ENCODE results near the gene NOLC1. TPM values are rescaled to one million over a fixed set of nuclear protein-coding genes. Genes with fewer than 3 reads are reported as not detected.

Gene NOLC1
- total and polyA plus RNA-seq, 4 donors, result 11.6 to 26.3 (median 20.4) TPM

DNA sequence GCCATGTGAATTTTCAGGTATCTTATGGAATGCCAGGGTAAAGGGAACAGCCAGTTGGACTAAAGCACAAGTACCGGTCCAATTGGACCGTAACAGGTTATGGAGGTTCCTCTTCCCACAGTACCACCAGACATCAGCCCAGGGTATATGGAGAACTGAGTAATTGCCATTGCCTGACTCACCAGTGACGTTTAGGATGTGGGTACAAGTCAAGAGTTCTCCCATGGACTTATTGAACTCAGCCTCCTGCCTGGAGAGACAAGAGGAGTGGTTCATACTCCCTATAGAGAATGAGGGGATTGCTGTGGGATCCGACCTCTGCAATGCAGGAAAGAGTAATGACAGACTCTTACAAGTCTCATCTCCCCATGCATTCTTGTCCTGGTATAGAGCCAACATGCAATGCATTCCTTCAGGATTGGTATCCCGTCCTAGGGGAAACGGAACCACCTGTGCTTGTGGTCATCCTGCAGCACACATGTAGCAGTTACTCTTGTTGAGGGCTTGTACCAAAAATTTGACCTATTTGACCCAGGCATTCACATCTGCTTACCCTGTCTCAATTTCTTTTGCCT, 43.2 kb downstream of the NOLC1 start:
- Histone ChIP-seq H3K9ac (ENCODE audit: low read depth in 1 of 2, low read length in 2 of 2) (no peak overlapping the region), H3K9me3 (ENCODE audit: control insufficient read depth in 4 of 4, low read length in 3 of 4) (no peaks in the 10 kb centered on the region), H3K27ac (ENCODE audit: low read depth in 1 of 2, low read length in 2 of 2) (no peak overlapping the region), H3K36me3 (ENCODE audit: control insufficient read depth in 4 of 4, insufficient read depth in 3 of 4, low read depth in 1 of 4, low read length in 3 of 4) (no peaks in the 10 kb centered on the region), H3K4me3 (ENCODE audit: low read depth in 1 of 3, low read length in 3 of 3) (no peak overlapping the region), H3K27me3 (ENCODE audit: control insufficient read depth in 4 of 4, insufficient read depth in 4 of 4, low read length in 3 of 4) (no peaks in the 10 kb centered on the region), H3K4me1 (ENCODE audit: control insufficient read depth in 4 of 4, insufficient read depth in 4 of 4, low read length in 3 of 4) (no peaks in the 10 kb centered on the region)
- TF ChIP-seq FOXA2 (IDR thresholded peaks at IDR 0.05) (no peak), GABPA (IDR thresholded peaks at IDR 0.05 in 1 of 2, conservative IDR thresholded peaks at IDR 0.05 in 1 of 2) (no peak), TAF1 (conservative IDR thresholded peaks at IDR 0.05) (no peak), FOXA1 (IDR thresholded peaks at IDR 0.05) (no peak), EGR1 (IDR thresholded peaks at IDR 0.05; ENCODE audit: low read depth in 2 of 2) (no peak), SP1 (IDR thresholded peaks at IDR 0.05) (no peak), HNF4A (conservative IDR thresholded peaks at IDR 0.05) (no peak), RAD21 (IDR thresholded peaks at IDR 0.05) (no peak), YY1 (IDR thresholded peaks at IDR 0.05) (no peak), RXRA (IDR thresholded peaks at IDR 0.05) (no peak), HNF4G (IDR thresholded peaks at IDR 0.05) (no peak), NR2F2 (IDR thresholded peaks at IDR 0.05) (no peak)
- TF ChIP-seq, protein P1, sequence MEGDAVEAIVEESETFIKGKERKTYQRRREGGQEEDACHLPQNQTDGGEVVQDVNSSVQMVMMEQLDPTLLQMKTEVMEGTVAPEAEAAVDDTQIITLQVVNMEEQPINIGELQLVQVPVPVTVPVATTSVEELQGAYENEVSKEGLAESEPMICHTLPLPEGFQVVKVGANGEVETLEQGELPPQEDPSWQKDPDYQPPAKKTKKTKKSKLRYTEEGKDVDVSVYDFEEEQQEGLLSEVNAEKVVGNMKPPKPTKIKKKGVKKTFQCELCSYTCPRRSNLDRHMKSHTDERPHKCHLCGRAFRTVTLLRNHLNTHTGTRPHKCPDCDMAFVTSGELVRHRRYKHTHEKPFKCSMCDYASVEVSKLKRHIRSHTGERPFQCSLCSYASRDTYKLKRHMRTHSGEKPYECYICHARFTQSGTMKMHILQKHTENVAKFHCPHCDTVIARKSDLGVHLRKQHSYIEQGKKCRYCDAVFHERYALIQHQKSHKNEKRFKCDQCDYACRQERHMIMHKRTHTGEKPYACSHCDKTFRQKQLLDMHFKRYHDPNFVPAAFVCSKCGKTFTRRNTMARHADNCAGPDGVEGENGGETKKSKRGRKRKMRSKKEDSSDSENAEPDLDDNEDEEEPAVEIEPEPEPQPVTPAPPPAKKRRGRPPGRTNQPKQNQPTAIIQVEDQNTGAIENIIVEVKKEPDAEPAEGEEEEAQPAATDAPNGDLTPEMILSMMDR (IDR thresholded peaks at IDR 0.05; ENCODE audit: low read depth, low read length, missing input control), result no peak
- TF ChIP-seq, protein P2, sequence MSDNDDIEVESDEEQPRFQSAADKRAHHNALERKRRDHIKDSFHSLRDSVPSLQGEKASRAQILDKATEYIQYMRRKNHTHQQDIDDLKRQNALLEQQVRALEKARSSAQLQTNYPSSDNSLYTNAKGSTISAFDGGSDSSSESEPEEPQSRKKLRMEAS (IDR thresholded peaks at IDR 0.05), result no peak
- 81% methylated on average over 6 of the region's 6 CpGs for WGBS
- DNase-seq (ENCODE audit: low spot score), result no peak

DNA sequence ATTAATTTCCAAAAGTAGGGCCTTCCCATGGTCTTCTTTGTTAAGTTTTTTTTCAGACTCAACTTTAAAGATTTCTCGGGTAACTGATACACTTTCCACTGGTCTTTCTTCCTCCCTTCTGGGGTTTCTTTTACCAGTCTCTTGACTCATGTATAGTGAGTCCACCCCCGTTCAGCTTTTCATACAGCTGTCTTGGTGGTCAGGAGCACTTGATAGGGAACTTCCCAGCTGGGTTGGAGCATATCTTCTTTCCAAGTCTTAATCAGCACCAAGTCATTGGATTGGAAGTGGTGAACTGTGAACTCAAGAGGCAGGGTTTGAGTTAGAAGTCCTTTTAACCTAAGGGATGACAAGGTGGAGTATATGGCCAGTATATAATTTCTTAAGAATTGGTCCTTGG, 44.7 kb downstream of the NOLC1 start:
- no peak overlapping the region for H3K9ac ChIP-seq (ENCODE audit: low read depth in 1 of 2, low read length in 2 of 2)
- DNase-seq (ENCODE audit: low spot score), result no peak
- no peaks in the 10 kb centered on the region for H3K9me3 ChIP-seq (ENCODE audit: control insufficient read depth in 4 of 4, low read length in 3 of 4)

DNA sequence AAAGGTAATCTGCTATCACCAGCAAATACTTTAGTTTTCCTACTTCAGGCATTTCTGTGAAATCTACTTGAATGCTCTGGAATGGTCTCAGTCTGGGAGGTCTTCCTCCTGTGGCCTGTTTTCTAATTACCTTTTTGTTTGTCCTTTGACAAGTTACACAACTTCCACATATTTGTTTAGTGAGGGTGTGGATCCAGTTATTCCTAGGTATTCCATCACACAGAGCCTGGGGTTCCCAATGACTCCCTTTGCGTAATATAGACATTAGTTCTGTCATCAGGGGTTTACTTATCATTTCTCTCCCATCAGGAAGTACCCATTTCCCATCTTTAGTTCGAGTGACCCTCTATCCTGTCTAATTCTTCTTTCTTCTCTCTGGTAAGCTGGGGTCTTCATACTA, 45.8 kb downstream of the NOLC1 start:
- Histone ChIP-seq H3K27ac (ENCODE audit: low read depth in 1 of 2, low read length in 2 of 2) (no peak overlapping the region), H3K9ac (ENCODE audit: low read depth in 1 of 2, low read length in 2 of 2) (no peak overlapping the region), H3K4me1 (ENCODE audit: control insufficient read depth in 4 of 4, insufficient read depth in 4 of 4, low read length in 3 of 4) (no peaks in the 10 kb centered on the region), H3K4me3 (ENCODE audit: low read depth in 1 of 3, low read length in 3 of 3) (no peak overlapping the region), H3K27me3 (ENCODE audit: control insufficient read depth in 4 of 4, insufficient read depth in 4 of 4, low read length in 3 of 4) (no peaks in the 10 kb centered on the region), H3K36me3 (ENCODE audit: control insufficient read depth in 4 of 4, insufficient read depth in 3 of 4, low read depth in 1 of 4, low read length in 3 of 4) (no peaks in the 10 kb centered on the region), H3K9me3 (ENCODE audit: control insufficient read depth in 4 of 4, low read length in 3 of 4) (no peaks in the 10 kb centered on the region)
- 62% methylated on average over 2 of the region's 2 CpGs for WGBS
- TF ChIP-seq HNF4G (IDR thresholded peaks at IDR 0.05), result no peak
- TF ChIP-seq, protein P1 (IDR thresholded peaks at IDR 0.05; ENCODE audit: low read depth, low read length, missing input control), result no peak
- TF ChIP-seq NR2F2 (IDR thresholded peaks at IDR 0.05), result no peak
- no peak for TF ChIP-seq RAD21 (IDR thresholded peaks at IDR 0.05)
- no peak for DNase-seq (ENCODE audit: low spot score)

More for the DNA sequence above, 44.7 kb downstream of the NOLC1 start:
- TF ChIP-seq RXRA (IDR thresholded peaks at IDR 0.05), result no peak
- no peak for TF ChIP-seq YY1 (IDR thresholded peaks at IDR 0.05)
- TF ChIP-seq, protein P3, sequence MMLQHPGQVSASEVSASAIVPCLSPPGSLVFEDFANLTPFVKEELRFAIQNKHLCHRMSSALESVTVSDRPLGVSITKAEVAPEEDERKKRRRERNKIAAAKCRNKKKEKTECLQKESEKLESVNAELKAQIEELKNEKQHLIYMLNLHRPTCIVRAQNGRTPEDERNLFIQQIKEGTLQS (IDR thresholded peaks at IDR 0.05), result no peak
- no peak for TF ChIP-seq SP1 (IDR thresholded peaks at IDR 0.05)
- TF ChIP-seq HNF4A (conservative IDR thresholded peaks at IDR 0.05), result no peak
- TF ChIP-seq GABPA (IDR thresholded peaks at IDR 0.05 in 1 of 2, conservative IDR thresholded peaks at IDR 0.05 in 1 of 2), result no peak
- TF ChIP-seq JUND (IDR thresholded peaks at IDR 0.05), result no peak
- TF ChIP-seq RAD21 (IDR thresholded peaks at IDR 0.05), result no peak
- no peak for TF ChIP-seq FOXA2 (IDR thresholded peaks at IDR 0.05)
- no peak for TF ChIP-seq TAF1 (conservative IDR thresholded peaks at IDR 0.05)
- no peak for TF ChIP-seq FOXA1 (IDR thresholded peaks at IDR 0.05)
- Histone ChIP-seq H3K4me3 (ENCODE audit: low read depth in 1 of 3, low read length in 3 of 3) (no peak overlapping the region), H3K4me1 (ENCODE audit: control insufficient read depth in 4 of 4, insufficient read depth in 4 of 4, low read length in 3 of 4) (no peaks in the 10 kb centered on the region), H3K36me3 (ENCODE audit: control insufficient read depth in 4 of 4, insufficient read depth in 3 of 4, low read depth in 1 of 4, low read length in 3 of 4) (no peaks in the 10 kb centered on the region), H3K27me3 (ENCODE audit: control insufficient read depth in 4 of 4, insufficient read depth in 4 of 4, low read length in 3 of 4) (no peaks in the 10 kb centered on the region), H3K27ac (ENCODE audit: low read depth in 1 of 2, low read length in 2 of 2) (no peak overlapping the region)
- 77% methylated on average over 2 of the region's 2 CpGs for WGBS

Data from liver (tissue), 9 donors.